HTR-8/SVneo (cell line): ENCODE results near the gene CMSS1.

Source experiments
- DNase-seq: peaks from one replicate; pipeline ENCODE4 v3.0.0; 2011; ENCODE audit warnings: low spot score, mixed read lengths; ENCODE audit not compliant: insufficient read length
- FAIRE-seq: peaks from 2 replicates; lab custom pipeline; 2011; peaks lifted over from hg19 to GRCh38; lab: Jason Lieb, UNC

The CMSS1 gene

DNA sequence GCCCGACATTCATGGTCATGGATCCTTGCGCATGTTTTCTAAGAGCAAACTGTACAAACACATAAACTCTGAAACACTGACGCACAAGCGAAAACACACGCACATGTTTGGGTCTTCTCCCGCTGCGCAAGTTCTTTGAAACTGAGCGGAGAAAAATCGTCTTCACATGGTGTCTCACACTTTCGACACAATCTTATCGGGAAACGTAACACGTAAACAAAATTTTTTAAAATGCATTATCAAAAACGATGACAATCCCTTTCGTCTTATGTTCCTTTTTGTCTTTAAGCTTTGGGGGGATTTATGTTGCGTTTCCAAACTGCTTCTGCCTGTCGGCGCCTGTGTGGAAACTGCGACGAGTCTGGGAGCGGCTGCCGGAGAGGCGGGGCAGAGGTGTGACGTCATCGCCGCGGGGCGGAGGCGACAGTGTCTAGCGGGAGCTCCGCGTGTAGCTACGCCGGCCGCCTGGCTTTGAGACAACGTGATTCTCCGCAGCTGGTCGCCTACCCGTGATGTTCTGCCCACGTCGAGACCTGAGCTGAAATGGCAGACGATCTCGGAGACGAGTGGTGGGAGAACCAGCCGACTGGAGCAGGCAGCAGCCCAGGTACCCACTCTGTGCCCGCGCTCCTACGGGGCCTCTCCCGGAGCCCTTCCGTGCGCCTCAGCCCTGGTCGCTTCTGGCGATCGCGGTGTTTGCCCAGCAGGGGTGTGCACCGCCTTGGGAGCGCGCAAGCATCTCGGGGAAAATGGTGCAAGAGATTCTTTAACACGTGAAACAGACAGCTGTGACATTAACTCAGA, at the start of gene CMSS1:
Gene CMSS1, plus strand, starts transcription at position 426 of the 804 bp plus-strand sequence.
- FAIRE-seq (peak; percentile 92), DNase-seq (peak; percentile 79)

DNA sequence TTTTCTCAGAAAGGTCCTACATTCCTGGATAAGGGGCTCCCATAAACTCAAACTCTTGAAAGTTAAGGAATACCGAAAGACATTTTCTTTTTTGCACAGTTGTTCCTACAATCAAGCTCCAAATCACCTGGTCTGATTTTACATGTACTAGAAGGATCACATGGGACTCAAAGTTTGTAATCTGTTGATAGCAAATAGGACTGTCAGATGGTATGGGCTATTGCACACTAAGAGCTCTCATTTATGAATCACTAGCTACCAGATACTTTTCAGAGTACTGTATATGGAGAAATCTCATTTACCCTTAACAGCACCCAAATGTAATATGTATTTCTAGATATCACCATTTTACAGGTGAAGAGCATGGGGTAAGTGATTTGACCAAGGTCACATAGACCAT, 49.5 kb upstream of the CMSS1 start:
- FAIRE-seq = no peak
- DNase-seq = no peak

DNA sequence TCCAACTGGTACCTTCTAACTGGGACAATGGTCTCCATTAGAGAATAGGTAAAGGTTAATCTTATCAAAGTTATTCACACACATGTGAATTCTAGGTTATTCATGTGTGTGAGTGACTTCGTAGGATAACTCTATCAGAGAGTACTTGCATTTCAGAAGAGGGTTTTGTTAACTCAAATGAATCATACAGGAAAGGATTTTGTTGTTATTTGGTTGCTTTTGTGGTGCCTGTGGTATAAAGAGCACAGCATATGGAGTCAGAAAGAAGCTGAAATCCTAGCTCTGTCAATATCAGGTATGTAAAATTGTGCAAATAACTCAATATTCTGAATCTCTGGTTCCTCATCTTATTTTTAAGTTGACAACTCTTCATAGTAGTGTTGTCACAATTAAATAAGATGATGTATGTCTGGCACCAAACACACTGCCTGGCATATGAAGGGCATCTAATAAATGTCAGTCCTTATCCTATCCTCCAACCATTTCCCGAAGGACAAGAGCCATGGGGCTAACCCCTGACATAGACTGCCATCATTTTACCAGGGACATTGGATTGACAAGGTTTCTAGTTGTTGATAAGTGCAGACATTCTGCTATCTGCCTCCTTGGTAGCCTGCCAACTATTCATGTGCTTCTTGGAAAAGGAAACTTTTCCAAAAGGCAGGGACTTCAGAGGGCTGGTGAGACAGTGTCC, 48.7 kb upstream of the CMSS1 start:
- no peak for FAIRE-seq
- DNase-seq = no peak

DNA sequence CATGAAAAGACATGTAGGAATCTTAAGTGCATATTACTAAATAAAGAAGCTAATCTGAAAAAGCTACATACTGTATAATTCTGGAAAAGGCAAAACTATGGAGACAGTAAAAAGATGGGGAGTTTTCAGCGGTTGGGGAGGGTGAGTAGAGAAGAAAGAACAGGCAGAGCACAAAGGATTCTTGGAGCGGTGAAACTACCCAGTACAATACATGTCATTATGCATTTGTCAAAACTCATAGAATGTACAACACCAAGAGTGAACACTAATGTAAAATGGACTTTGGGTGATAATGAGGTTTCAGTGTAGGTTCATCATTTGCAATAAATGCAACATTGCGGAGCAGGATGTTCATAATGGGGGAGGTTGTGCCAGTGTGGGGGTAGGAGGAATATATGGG, 45.5 kb upstream of the CMSS1 start:
- FAIRE-seq = no peak
- no peak for DNase-seq

DNA sequence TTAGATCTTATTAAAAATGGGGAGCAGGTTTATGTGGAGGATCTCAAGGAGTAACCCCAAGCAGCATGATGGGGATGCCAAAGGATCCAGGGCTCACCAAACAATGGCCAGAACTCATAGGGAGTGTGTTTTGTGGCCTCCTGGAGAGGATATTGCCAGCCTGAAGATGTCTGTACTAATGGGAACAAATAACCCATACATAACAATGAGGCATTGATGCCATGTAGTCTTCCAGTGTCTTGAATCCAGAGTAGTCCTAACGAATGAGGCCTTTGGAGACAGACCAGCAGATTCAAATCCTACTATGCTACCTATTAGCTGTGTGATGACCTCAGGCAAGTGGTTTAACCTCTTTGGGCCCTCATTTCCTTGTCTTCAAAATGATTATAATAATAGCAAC, 45.0 kb upstream of the CMSS1 start:
- DNase-seq = no peak
- no peak for FAIRE-seq

DNA sequence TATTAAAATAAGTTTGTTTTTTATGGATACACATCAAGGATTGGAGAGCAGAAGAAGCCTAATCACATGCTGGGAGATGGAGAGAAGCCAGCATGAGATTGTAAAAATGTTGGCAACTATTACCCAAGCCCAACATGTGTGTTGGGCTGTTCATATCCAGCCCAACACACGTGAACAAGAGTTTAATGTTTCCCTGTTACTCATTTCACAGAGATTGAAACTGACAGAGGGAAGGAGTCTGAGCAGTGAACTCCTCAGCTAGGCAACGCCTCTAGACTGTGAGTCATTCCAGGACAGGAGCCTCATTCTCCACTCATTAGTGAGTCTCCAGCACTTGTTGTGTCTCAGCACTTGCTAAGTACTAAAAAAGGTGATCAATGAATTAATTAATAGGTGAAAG, 43.2 kb upstream of the CMSS1 start:
- DNase-seq = no peak
- peak; percentile 55 for FAIRE-seq

DNA sequence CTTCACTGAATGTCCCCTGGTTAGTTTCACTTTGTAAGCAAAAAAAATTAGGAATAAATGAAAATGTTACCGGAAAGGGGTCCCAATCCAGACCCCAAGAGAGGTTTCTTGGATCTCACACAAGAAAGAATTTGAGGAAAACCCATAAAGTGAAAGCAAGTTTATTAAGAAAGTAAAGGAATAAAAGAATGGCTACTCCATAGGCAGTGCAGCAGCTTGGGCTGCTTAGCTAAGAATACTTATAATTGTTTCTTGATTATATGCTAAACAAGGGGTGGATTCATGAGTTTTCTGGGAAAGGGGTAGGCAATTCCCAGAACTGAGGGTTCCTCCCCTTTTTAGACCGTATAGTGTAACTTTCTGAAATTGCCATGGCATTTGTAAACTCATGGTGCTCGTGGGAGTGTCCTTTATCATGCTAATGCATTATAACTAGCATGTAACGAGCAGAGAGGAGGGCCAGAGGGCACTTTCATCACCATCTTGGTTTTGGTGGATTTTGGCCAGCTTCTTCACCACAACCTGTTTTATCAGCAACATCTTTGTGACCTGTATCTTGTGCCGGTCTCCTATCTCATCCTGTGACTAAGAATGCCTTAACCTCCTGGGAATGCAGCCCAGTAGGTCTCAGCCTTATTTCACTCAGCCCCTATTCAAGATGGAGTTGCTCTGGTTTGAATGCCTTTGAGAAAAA, 41.0 kb upstream of the CMSS1 start:
- FAIRE-seq (no peak), DNase-seq (no peak)

DNA sequence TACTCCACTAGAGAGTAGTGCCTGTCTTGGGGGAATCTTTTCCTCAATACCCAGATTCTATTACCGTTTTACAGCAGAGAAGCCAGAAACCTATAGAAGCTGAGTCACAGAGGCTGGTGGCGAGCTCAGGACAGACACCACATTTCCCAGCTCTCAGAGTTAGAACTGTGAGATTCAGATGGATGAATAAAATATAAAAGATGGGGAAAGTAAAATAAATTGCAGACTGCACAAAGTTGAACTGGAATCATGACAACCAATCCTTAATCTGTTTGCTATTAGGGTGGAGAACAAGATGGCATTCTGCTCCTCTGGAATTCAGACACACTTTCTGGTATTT, 40.5 kb upstream of the CMSS1 start:
- DNase-seq (no peak), FAIRE-seq (no peak)

DNA sequence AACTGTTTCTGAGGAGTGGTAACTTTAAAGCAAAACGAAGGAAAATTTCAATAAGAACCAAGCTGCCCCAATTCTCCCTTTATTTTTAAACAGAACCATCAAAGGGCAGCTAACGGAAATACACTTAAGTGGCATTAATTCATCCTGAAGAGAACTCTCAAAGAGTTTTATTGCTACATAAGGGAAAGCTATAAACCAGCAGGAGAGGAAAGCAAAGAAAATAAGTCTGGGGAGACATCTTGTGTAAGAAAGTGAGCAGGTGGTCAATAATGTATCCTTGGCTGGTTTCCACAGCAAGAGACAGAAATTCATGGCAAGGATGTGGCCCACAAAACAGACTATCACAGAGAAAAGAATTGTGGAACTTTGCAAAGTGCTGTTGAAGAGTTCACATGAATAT, 40.0 kb upstream of the CMSS1 start:
- DNase-seq = no peak

DNA sequence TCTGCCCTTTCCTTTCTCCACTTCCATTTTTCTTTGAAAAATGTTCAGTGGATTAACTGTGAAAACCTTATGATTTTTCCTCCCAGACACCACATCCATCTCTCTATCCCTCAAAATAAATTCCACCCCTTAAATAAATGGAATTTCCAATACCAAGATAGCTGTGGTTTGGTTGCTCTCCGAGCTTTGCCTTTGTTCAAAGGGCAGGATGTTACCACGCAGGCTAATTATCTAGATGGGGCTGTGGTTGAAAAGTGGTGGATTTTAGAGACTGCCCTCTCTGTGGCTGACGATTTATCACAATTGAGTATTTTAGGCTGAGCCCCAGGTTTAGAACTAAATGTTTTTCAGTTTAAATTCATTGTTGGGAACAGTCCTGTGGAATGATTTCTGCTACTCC, 36.9 kb upstream of the CMSS1 start:
- no peak for FAIRE-seq
- no peak for DNase-seq

More for the DNA sequence above, 40.0 kb upstream of the CMSS1 start:
- FAIRE-seq = no peak

DNA sequence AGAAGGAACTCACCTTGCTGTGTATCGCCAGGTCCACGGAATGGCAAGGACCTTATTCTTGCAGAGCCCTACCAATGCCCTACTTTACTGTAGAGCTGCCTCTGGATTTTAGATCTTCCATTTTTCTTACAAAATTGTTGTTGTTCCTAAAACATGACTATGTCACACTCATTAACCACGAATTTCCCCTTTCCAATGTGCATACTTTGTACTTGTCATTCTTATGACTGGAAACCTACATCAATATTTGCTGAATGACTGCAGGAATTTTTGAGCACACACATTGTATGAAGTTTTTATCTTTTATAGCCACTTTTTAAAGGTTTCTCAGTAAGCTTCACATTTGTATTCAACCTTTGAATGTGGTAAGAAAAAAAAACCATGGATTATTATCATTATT, 35.9 kb upstream of the CMSS1 start:
- FAIRE-seq (no peak), DNase-seq (no peak)

DNA sequence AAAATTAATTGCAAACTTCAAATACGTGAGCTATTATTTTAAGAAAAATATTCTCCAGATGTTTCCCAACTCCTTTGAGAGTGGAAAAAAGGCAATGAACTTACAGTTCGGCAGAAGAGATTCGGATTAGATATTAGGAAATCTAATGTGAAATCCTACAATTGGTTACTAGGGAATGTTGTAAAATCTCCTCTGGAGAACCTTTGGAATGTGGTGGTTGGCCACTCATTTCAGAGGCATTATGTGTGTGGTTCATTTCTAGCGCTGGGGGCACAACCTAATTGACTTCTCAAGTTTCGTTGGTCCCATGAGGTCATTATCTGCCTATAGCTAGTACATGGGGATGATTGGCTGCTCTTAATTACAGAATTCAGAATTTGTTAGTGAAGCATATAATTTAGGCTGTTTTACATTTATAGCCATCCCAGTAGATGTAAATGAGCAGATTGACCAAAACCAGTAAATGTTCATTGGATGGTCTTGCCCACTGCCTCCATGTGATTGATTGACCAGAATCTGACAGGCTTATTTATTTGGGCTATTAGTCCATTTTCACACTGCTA, 34.6 kb upstream of the CMSS1 start:
- peak; percentile 59 for DNase-seq
- peak; percentile 62 for FAIRE-seq

DNA sequence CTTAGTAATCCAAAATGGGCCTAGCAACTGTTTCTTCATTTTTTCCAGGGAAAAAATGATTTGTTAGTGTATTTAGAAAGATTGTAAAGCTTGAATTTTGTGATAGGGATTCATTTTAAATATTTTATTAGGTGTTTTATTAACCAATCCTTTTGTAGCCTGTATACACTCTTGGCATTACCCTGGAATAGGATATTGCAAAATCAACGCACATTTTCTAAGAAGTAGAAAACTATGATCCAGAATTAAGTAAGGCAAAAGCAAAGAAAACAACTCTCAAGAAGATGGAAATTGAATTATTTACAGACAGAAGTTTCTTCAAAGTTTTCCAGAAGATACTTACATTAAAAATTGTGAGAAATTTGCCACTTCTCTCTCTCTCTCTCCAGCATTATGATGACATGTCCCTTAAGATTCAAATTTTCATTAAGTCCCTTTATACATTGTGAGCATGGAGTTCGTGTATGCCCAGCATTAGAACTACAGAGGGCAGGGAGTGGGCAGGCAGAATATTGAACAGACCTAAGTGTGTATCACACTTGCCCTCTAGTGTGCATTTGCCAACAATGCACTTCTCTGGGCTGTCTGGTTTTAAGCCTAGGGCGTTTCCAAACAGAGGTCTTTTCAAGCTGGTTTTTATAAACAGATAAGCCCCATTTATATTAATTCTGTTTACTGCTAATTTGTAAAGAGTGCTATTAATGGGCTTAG, 28.5 kb upstream of the CMSS1 start:
- DNase-seq (peak; percentile 60), FAIRE-seq (peak; percentile 86)

DNA sequence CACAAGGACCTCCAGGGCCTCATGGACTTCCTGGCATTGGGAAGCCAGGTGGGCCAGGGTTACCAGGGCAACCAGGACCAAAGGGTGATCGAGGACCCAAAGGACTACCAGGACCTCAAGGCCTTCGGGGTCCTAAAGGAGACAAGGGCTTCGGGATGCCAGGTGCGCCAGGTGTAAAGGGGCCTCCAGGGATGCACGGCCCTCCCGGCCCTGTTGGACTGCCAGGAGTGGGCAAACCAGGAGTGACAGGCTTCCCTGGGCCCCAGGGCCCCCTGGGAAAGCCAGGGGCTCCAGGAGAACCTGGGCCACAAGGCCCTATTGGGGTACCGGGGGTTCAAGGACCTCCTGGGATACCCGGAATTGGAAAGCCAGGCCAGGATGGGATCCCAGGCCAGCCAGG, 23.2 kb upstream of the CMSS1 start:
- no peak for FAIRE-seq
- no peak for DNase-seq

DNA sequence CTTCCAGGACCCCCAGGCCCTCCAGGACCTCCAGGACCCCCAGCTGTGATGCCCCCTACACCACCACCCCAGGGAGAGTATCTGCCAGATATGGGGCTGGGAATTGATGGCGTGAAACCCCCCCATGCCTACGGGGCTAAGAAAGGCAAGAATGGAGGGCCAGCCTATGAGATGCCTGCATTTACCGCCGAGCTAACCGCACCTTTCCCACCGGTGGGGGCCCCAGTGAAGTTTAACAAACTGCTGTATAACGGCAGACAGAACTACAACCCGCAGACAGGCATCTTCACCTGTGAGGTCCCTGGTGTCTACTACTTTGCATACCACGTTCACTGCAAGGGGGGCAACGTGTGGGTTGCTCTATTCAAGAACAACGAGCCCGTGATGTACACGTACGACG, 22.1 kb upstream of the CMSS1 start:
- FAIRE-seq (no peak), DNase-seq (no peak)

DNA sequence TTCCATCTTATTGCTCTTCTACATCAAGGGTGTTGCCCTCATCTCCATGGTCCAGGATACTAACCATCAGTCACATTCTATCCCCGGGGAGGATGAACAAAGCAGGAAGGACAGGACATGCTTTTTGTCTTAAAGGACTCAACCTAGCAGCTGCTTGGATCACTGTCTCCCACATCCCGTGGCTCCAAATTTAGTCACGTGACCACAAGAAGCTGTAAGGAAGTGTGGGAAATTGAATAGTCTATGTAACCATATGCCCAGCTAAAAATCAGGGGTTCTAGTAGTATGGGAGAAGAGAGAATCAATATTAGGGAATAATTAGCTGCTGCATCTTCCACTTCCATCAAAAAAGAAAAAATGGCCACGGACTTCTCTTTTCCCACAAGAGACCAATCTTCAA, 18.2 kb upstream of the CMSS1 start:
- DNase-seq = no peak
- FAIRE-seq = no peak

DNA sequence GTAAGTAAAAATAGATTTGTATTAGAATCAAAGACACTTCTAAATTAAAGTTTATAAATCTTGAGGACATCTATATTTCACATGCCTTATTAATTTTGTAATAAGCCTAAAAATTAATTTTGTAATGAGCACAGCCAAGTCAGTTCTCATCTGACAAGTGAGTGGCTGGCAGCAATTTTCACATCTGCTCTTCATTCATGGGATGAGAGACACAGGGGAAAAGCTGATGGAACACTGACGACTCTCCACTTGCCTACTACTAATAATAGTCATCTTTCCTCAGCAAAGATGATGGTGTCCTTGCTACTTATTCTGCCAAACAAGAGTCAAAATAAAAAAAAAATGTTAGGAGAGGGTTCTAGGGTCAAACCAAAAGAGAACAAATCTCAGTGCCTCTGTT, 14.4 kb upstream of the CMSS1 start:
- DNase-seq (no peak), FAIRE-seq (no peak)

DNA sequence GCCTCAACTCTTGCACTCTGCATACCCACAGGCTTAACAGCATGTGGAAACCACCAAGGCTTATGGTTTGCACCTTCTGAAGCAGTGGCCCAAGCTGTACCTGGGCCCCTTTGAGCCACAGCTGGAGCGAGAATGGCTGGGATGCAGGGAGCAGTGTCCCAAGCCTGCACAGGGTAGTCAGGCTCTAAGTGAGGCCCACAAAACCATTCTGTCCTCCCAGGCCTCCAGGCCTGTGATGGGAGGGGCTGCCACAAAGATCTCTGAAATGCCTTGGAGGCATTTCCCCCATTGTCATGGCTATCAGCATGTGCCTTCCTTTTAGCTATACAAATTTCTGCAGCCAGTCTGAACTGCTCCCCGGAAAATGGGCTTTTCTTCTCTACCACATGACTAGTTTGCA, 12.5 kb upstream of the CMSS1 start:
- DNase-seq (no peak), FAIRE-seq (no peak)

DNA sequence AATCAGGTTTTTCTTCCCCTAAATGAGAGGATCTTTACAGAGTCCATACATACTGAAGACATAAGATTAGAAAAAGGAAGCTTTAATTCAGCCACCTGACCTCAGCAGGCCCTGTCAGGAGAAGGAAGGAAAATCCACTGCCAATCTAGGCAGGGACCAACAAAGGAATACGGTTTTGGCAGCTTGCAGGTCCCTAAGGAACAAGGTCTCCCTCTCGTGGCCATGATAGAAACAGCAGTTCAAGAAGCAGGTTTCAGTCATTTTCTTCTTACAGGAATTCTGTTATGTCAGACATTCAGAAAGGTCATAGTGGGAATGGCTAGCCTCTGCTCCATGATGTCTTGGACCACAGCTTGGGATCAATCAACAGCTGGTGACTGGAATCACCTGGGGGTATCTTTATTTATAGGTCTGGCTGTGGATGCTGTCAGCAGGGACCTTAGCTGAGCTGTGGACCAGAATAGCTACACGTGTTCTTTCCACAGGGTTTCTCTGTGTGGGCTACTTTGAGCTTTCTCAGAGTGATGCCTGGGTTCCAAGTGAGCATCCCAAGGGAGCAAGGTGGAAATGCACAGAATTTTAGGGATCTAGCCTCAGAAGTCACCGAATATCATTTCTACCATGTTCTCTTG, 9.4 kb upstream of the CMSS1 start:
- no peak for FAIRE-seq
- DNase-seq = peak; percentile 44

DNA sequence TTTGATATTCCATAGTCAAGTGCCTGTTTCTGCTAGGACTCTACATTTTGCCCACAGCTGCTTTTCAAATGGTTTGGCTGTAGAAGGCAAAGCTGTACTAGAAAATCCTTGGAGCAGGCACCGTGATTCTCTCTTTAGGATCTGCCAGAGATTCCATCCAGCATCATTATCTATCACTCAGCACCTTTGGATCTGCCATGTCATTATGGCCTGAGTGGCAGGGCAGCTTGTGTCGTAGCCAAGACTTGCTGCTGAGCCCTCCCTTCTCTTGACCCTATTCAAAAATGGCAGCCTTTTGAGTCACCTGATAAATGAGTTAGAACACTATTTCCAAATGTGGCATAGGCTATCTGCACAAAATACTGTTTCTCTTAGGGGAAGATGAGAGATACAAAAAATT, 8.1 kb upstream of the CMSS1 start:
- no peak for DNase-seq
- no peak for FAIRE-seq
